Endothelial cell of umbilical vein (primary cell): ENCODE measurements around the gene VIPAS39. TPM values are rescaled to one million over a fixed set of nuclear protein-coding genes. Genes with fewer than 3 reads are reported as not detected.
"Not testable (repeated sequence)": the region's sequence is repeated elsewhere in the genome, so short reads cannot be mapped to it uniquely, and the experiment has no call there.

ENCODE experiments used
- BruUV-seq: library from RNA; stranded (reverse); fragments of 400-500 nt; replicated peaks from 2 replicates; lab custom pipeline; 2021; lab: Mats Ljungman, UMichigan
- CTCF ChIA-PET: fragments of 300-600, 350-600 bp; sonication (Branson Sonifier 250); formaldehyde crosslinking; loops from one replicate; lab custom pipeline; 2021; ENCODE audit warnings: antibody characterized with exemption, inconsistent platforms; lab: Charles Lee
- POLR2A ChIA-PET: fragments of 300-600, 350-600 bp; sonication (Branson Sonifier 250); formaldehyde crosslinking; loops from one replicate; lab custom pipeline; 2021; ENCODE audit warnings: antibody characterized with exemption, inconsistent platforms; lab: Charles Lee
- DNase-seq: peaks from one replicate; pipeline ENCODE4 v3.0.0-alpha.2; 2011; ENCODE audit warnings: low read depth, low spot score
- FAIRE-seq: peaks from 2 replicates; lab custom pipeline; 2011; peaks lifted over from hg19 to GRCh38; lab: Jason Lieb, UNC
- H2AFZ ChIP-seq: 2 replicates; pipeline ENCODE4 v1.6.0; 2012; ENCODE audit warnings: low read depth, low read length, control low read depth, inconsistent platforms
- H3K27ac ChIP-seq: 2 replicates; pipeline ENCODE4 v1.5.1; 2011; ENCODE audit warnings: low read depth, mild to moderate bottlenecking, control low read depth, low read length, moderate library complexity; ENCODE audit not compliant: insufficient read depth
- H3K27me3 ChIP-seq, 2 experiments: 2 replicates each; pipeline versions ENCODE4 v1.6.0 to v1.6.1; 2011; ENCODE audit warnings: low read length in 2 of 2, mixed read lengths in 1 of 2; ENCODE audit not compliant: control insufficient read depth in 2 of 2, insufficient read depth in 2 of 2
- H3K36me3 ChIP-seq, 2 experiments: 2 replicates in 1 of 2; 3 replicates in 1 of 2; pipeline ENCODE4 v1.5.1; 2011; ENCODE audit warnings: low read length in 2 of 2, mild to moderate bottlenecking in 1 of 2, moderate library complexity in 1 of 2; ENCODE audit not compliant: control insufficient read depth in 2 of 2, insufficient read depth in 2 of 2; ENCODE audit errors: extremely low read depth in 1 of 2
- H3K4me1 ChIP-seq: 3 replicates; pipeline ENCODE4 v1.5.1; 2011; ENCODE audit warnings: mild to moderate bottlenecking, low read length; ENCODE audit not compliant: control insufficient read depth, insufficient read depth; ENCODE audit errors: extremely low read depth
- H3K4me2 ChIP-seq: 2 replicates; pipeline ENCODE4 v1.6.1; 2011; ENCODE audit warnings: low read length, control low read depth, mixed read lengths; ENCODE audit not compliant: insufficient read depth
- H3K4me3 ChIP-seq, 3 experiments: fragments of 200-600 bp in 1 of 3; sonication (generic), shearing (Covaris generic) in 1 of 3; replicated peaks in 1 of 3; 2 replicates each; pipeline ENCODE4 v1.5.1; 2011 to 2016; ENCODE audit warnings: control low read depth in 3 of 3, low read length in 3 of 3, mild to moderate bottlenecking in 2 of 3, inconsistent platforms in 1 of 3, low read depth in 1 of 3, moderate library complexity in 1 of 3; ENCODE audit not compliant: insufficient read depth in 1 of 3
- H3K79me2 ChIP-seq: 2 replicates; pipeline ENCODE4 v1.6.0; 2012; ENCODE audit warnings: low read length, inconsistent platforms; ENCODE audit not compliant: control insufficient read depth, insufficient read depth
- H3K9ac ChIP-seq: replicated peaks from 2 replicates; pipeline ENCODE3; 2011; ENCODE audit warnings: low read length, control low read depth; ENCODE audit not compliant: insufficient read depth; ENCODE audit errors: extremely low read depth
- H3K9me1 ChIP-seq: replicated peaks from 3 replicates; pipeline ENCODE4 v1.6.0; 2011; ENCODE audit warnings: mild to moderate bottlenecking, low read length; ENCODE audit not compliant: control insufficient read depth, insufficient read depth; ENCODE audit errors: extremely low read depth
- H3K9me3 ChIP-seq: replicated peaks from 2 replicates; pipeline ENCODE4 v1.5.1; 2012; ENCODE audit warnings: low read length, inconsistent platforms; ENCODE audit not compliant: control insufficient read depth, insufficient read depth
- H4K20me1 ChIP-seq: replicated peaks from 2 replicates; pipeline ENCODE3; 2011; ENCODE audit warnings: mild to moderate bottlenecking, low read length; ENCODE audit not compliant: control insufficient read depth, insufficient read depth; ENCODE audit errors: extremely low read depth
- EZH2 ChIP-seq: IDR thresholded peaks from 2 replicates; pipeline ENCODE4 v1.6.1; 2012; ENCODE audit warnings: borderline replicate concordance, low read depth, mild to moderate bottlenecking, moderate library complexity, low read length, inconsistent platforms; ENCODE audit not compliant: severe bottlenecking
- FOS ChIP-seq: IDR thresholded peaks from 2 replicates; pipeline ENCODE4 v1.6.1; 2011; ENCODE audit warnings: mild to moderate bottlenecking, low read length, moderate library complexity, borderline replicate concordance; ENCODE audit not compliant: insufficient read depth
- GATA2 ChIP-seq: IDR thresholded peaks from 2 replicates; pipeline ENCODE4 v1.7.0; 2011; ENCODE audit warnings: low read depth, mild to moderate bottlenecking, moderate library complexity, mixed read lengths, low read length; ENCODE audit not compliant: insufficient read length, insufficient read depth
- JUN ChIP-seq: IDR thresholded peaks from 2 replicates; pipeline ENCODE4 v1.6.1; 2011; ENCODE audit warnings: borderline replicate concordance, low read depth; ENCODE audit not compliant: insufficient read length, insufficient read depth
- MYC ChIP-seq: IDR thresholded peaks from one replicate; pipeline ENCODE4 v1.6.1; 2011; ENCODE audit warnings: mild to moderate bottlenecking, low read depth, low read length
- POLR2A ChIP-seq: IDR thresholded peaks from 2 replicates; pipeline ENCODE4 v1.6.1; 2012; ENCODE audit warnings: low read depth, mild to moderate bottlenecking, control low read depth, low read length
- POLR2AphosphoS5 ChIP-seq: IDR thresholded peaks from 2 replicates; pipeline ENCODE4 v1.6.1; 2012; ENCODE audit warnings: low read depth, mild to moderate bottlenecking, control low read depth, low read length, moderate library complexity; ENCODE audit not compliant: insufficient read depth
- dilution Hi-C: fragments of 300-500 bp; cut with MboI; formaldehyde crosslinking; loops from one replicate; pipeline ENCODE4 v1.15.0; 2019; ENCODE audit warnings: low sequenced_read_pairs; ENCODE audit not compliant: extremely low pct_ligation_motif_present
- intact Hi-C: fragments of 100-400 bp; cut with micrococcal nuclease; formaldehyde crosslinking; loops from one replicate; pipeline ENCODE4 v1.10.0; 2022
- polyA plus RNA-seq, 4 experiments: library from polyadenylated mRNA; depleted of rRNA in 3 of 4; stranded (reverse) in 3 of 4; unstranded in 1 of 4; fragments of >200 nt; gene quantifications; 2 replicates each; pipeline versions ENCODE4 v1.2.1 to v1.2.3, GENCODE V29; 2011 to 2012; ENCODE audit warnings: missing spikeins in 1 of 4
- total RNA-seq: library from RNA; stranded (reverse); gene quantifications from 2 replicates; pipeline ENCODE4 v1.2.3, GENCODE V29; 2021
- TF ChIP-seq, protein P1 (sequence below): IDR thresholded peaks from 2 replicates; pipeline ENCODE4 v1.6.1; 2011; ENCODE audit not compliant: insufficient read depth, insufficient read length
- TF ChIP-seq, protein P2 (sequence below), 2 donors: IDR thresholded peaks; 1 replicate in 1 of 2; 2 replicates in 1 of 2; pipeline ENCODE4 v1.5.1; 2011; ENCODE audit warnings: low read length in 2 of 2, mild to moderate bottlenecking in 2 of 2, moderate library complexity in 2 of 2, control low read depth in 1 of 2, inconsistent platforms in 1 of 2, low read depth in 1 of 2; ENCODE audit not compliant: insufficient read depth in 1 of 2; ENCODE audit errors: extremely low read depth in 1 of 2

The VIPAS39 gene
- total and polyA plus RNA-seq, 2 donors (not counting 3 experiments of a cell fraction or from before 2014, with no cell fraction given), result 24.2 to 28.2 TPM

DNA sequence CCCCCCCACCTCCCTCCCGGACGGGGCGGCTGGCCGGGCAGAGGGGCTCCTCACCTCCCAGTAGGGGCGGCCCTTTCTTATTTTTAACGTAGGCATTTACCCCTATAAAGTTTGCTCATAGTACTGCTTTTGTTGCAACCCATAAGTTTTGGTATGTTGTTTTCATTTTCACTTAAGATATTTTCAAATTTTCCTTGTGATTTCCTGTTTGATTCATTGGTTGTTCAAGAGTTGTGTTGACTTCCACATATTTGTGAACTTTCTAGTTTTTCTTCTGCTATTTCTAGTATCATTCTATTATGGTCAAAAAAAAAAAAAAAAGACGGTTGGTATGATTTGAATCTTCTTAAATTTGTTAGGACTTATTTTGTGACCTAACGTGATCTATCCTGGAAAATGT lies 40.6 kb downstream of the VIPAS39 start:
- TF ChIP-seq FOS (no peak), GATA2 (no peak), JUN (no peak), POLR2AphosphoS5 (no peak), EZH2 (no peak), POLR2A (no peak), MYC (no peak)
- TF ChIP-seq, protein P1, sequence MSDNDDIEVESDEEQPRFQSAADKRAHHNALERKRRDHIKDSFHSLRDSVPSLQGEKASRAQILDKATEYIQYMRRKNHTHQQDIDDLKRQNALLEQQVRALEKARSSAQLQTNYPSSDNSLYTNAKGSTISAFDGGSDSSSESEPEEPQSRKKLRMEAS, result no peak
- TF ChIP-seq, protein P2, sequence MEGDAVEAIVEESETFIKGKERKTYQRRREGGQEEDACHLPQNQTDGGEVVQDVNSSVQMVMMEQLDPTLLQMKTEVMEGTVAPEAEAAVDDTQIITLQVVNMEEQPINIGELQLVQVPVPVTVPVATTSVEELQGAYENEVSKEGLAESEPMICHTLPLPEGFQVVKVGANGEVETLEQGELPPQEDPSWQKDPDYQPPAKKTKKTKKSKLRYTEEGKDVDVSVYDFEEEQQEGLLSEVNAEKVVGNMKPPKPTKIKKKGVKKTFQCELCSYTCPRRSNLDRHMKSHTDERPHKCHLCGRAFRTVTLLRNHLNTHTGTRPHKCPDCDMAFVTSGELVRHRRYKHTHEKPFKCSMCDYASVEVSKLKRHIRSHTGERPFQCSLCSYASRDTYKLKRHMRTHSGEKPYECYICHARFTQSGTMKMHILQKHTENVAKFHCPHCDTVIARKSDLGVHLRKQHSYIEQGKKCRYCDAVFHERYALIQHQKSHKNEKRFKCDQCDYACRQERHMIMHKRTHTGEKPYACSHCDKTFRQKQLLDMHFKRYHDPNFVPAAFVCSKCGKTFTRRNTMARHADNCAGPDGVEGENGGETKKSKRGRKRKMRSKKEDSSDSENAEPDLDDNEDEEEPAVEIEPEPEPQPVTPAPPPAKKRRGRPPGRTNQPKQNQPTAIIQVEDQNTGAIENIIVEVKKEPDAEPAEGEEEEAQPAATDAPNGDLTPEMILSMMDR (IDR thresholded peaks at IDR 0.05; ENCODE audit: extremely low read depth in 1 of 2, insufficient read depth in 1 of 2, low read depth in 1 of 2, low read length in 2 of 2), result no peak
- no peak overlapping the region for H3K4me2 ChIP-seq
- ChIA-PET POLR2A (no interaction called here), CTCF (no interaction called here)
- H2AFZ ChIP-seq, result no peak overlapping the region
- H3K36me3 ChIP-seq, result no peaks in the 10 kb centered on the region
- H3K4me1 ChIP-seq, result no peaks in the 10 kb centered on the region
- H3K9ac ChIP-seq, result no peak overlapping the region
- H3K27me3 ChIP-seq, result no peaks in the 10 kb centered on the region
- no peak overlapping the region for H3K27ac ChIP-seq
- no peak for FAIRE-seq
- no peaks in the 10 kb centered on the region for H3K9me1 ChIP-seq
- H3K9me3 ChIP-seq, result no peaks in the 10 kb centered on the region
- no peaks in the 10 kb centered on the region for H3K79me2 ChIP-seq
- no TSS peak for BruUV-seq
- no peak for DNase-seq
- H3K4me3 ChIP-seq, result no peak overlapping the region
- H4K20me1 ChIP-seq, result no peaks in the 10 kb centered on the region
- dilution Hi-C loops (no loop called here), intact Hi-C loops (no loop called here)

DNA sequence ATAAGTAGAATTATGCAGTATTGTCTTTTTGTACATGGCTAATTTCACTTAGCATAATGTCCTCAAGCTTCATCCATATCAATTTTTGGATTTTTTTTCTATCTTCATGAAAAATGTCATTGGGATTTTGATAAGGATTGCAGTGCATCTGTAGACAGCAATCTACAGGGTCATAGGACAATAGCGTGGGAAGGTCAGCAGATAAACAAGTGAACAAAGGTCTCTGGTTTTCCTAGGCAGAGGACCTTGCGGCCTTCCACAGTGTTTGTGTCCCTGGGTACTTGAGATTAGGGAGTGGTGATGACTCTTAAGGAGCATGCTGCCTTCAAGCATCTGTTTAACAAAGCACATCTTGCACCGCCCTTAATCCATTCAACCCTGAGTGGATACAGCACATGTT lies 41.3 kb downstream of the VIPAS39 start:
- H3K4me3 ChIP-seq, H3K4me2 ChIP-seq, H3K36me3 ChIP-seq, H3K79me2 ChIP-seq, dilution Hi-C loops, H2AFZ ChIP-seq, H3K4me1 ChIP-seq, H3K9ac ChIP-seq, intact Hi-C loops, FAIRE-seq, BruUV-seq, CTCF ChIA-PET, H3K27me3 ChIP-seq, H3K9me3 ChIP-seq, POLR2A ChIA-PET, H3K27ac ChIP-seq, DNase-seq, H4K20me1 ChIP-seq, H3K9me1 ChIP-seq: not testable (repeated sequence)

DNA sequence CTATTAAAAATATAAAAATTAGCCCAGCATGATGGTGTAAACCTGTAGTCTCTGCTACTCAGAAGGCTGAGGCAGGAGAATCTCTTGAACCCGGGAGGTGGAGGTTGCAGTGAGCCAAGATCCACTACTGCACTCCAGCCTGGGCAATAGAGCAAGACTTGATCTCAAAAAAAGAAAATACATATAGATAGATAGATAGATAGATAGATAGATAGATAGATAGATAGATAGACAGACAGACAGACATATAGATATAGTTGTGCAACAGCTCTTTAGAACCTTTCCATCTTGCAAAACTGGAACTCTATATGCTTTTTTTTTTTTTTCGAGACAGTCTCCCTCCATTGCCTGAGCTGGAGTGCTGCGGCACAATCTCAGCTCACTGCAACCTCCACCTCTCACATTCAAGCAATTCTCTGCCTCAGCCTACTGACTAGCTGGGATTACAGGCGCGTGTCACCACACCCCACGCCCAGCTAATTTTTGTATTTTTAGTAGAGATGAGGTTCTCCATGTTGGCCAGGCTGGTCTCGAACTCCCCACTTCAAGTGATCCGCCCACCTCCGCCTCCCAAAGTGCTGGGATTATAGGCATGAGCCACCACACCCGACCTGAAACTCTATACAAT lies 41.9 kb downstream of the VIPAS39 start:
- H3K27ac ChIP-seq, intact Hi-C loops, H2AFZ ChIP-seq, BruUV-seq, H3K4me3 ChIP-seq, H4K20me1 ChIP-seq, H3K4me2 ChIP-seq, dilution Hi-C loops, CTCF ChIA-PET, H3K79me2 ChIP-seq, H3K9ac ChIP-seq, H3K4me1 ChIP-seq, H3K9me1 ChIP-seq, H3K36me3 ChIP-seq, H3K27me3 ChIP-seq, H3K9me3 ChIP-seq, DNase-seq, POLR2A ChIA-PET, FAIRE-seq: not testable (repeated sequence)
